Osteocyte (in vitro differentiated cells): Measurements from ENCODE around the gene ANKRD63. TPM values are rescaled to one million over a fixed set of nuclear protein-coding genes. Genes with fewer than 3 reads are reported as not detected.

Experiments used
- DNase-seq: peaks from one replicate; pipeline ENCODE4 v3.0.0; 2021; ENCODE audit warnings: mixed read lengths; ENCODE audit not compliant: unreplicated experiment; ENCODE audit errors: extremely low spot score
- H3K27ac Mint-ChIP-seq: one replicate; pipeline ENCODE4 v1.8.0; 2021; ENCODE audit warnings: mild to moderate bottlenecking, mixed read lengths; ENCODE audit not compliant: unreplicated experiment
- H3K27me3 Mint-ChIP-seq: one replicate; pipeline ENCODE4 v1.8.0; 2021; ENCODE audit warnings: mixed read lengths; ENCODE audit not compliant: unreplicated experiment
- H3K36me3 Mint-ChIP-seq: one replicate; pipeline ENCODE4 v1.8.0; 2021; ENCODE audit warnings: mixed read lengths; ENCODE audit not compliant: unreplicated experiment
- H3K4me1 Mint-ChIP-seq: one replicate; pipeline ENCODE4 v1.8.0; 2021; ENCODE audit warnings: mixed read lengths; ENCODE audit not compliant: unreplicated experiment
- H3K4me3 Mint-ChIP-seq: one replicate; pipeline ENCODE4 v1.8.0; 2021; ENCODE audit warnings: mild to moderate bottlenecking, moderate library complexity, mixed read lengths; ENCODE audit not compliant: unreplicated experiment
- H3K9me3 Mint-ChIP-seq: one replicate; pipeline ENCODE4 v1.8.0; 2021; ENCODE audit warnings: mixed read lengths; ENCODE audit not compliant: unreplicated experiment
- total RNA-seq: library from RNA; stranded (reverse); gene quantifications from 2 replicates; pipeline ENCODE4 v1.2.1, GENCODE V29; 2021
- TF ChIP-seq, protein P1 (sequence below): fragments of 200-600 bp; sonication (generic); IDR thresholded peaks from 2 replicates; pipeline ENCODE4 v1.5.0; 2021; ENCODE audit warnings: antibody characterized with exemption, mild to moderate bottlenecking, moderate library complexity

ANKRD63 gene
- total RNA-seq, 1 donor from 2014 or later: 0.30 TPM

GRCh38 chr15:40310001-40310959 lies 27.4 kb upstream of the ANKRD63 start:
- no peaks in the 10 kb centered on the region for H3K9me3 Mint-ChIP-seq
- no peak overlapping the region for H3K4me3 Mint-ChIP-seq
- H3K27me3 Mint-ChIP-seq: peaks cover 10% of the 10 kb centered on the region
- TF ChIP-seq, protein P1, sequence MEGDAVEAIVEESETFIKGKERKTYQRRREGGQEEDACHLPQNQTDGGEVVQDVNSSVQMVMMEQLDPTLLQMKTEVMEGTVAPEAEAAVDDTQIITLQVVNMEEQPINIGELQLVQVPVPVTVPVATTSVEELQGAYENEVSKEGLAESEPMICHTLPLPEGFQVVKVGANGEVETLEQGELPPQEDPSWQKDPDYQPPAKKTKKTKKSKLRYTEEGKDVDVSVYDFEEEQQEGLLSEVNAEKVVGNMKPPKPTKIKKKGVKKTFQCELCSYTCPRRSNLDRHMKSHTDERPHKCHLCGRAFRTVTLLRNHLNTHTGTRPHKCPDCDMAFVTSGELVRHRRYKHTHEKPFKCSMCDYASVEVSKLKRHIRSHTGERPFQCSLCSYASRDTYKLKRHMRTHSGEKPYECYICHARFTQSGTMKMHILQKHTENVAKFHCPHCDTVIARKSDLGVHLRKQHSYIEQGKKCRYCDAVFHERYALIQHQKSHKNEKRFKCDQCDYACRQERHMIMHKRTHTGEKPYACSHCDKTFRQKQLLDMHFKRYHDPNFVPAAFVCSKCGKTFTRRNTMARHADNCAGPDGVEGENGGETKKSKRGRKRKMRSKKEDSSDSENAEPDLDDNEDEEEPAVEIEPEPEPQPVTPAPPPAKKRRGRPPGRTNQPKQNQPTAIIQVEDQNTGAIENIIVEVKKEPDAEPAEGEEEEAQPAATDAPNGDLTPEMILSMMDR: peak; percentile 66
- DNase-seq: no peak
- no peak overlapping the region for H3K27ac Mint-ChIP-seq
- peaks cover 14% of the 10 kb centered on the region for H3K4me1 Mint-ChIP-seq
- no peaks in the 10 kb centered on the region for H3K36me3 Mint-ChIP-seq

DNA sequence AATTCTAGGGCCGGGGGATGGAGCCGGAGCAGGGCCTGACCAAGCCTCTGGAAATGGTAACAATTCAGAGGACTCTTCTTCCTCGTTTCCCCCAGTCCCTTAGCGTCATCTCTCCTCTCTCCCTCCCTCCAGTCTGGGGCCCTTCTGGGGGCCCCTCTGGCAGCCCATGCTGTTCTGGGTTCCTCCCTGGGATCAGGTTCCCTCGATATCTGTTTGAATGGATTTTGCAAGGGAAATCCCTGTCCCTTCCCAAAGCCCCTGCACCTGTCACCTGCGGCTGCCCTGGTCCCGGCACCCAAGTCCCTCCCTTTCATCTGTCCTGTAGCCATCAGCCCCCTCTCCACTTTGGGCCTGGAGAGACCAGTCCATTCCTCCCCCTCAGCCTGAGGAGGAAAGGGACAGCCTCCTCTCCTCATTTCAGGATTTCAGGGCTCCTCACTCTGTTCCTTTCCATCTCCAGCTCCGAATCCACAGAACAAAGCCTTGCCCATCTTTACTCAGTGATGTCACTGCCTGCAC lies 26.5 kb upstream of the ANKRD63 start:
- H3K27me3 Mint-ChIP-seq: peaks cover 11% of the 10 kb centered on the region
- peaks cover 14% of the 10 kb centered on the region for H3K4me1 Mint-ChIP-seq

DNA sequence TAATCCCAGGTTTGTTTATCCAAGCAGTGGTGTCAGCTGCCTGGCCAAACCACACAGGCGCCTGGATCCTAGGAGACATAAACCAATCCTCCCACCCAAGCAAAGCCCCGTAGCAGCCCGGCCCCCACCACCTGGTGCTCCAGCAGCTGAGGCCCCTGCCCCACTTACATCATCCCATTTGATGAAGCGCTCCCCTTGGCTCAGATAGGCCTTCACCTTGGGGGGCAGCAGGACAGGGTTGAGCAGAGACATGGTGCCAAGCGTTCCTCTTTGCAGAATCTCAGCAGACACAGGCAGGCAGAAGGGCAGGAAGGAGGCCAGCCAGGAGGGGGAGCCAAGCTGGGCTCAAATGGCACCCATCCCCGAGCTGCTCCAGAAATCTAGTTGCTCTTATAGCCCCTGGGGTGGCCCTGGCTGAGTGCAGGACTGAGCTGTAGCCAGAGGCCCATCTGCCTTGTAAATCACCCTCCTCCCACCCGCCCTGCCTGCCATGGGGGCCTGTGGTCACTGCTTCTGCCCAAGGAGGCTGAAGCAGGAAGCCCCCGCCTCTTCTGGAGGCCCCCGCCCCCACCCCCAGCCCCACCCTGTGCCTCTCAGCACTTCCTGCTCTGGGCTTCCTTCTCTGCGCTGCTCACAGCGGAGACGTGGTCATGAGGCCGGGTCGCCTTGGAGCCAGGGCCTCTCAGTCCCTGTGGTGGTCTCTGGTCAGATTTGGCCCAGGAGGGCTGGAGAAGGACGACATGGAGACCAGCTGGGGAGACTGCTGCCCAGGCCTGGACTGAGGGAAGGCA lies 24.8 kb upstream of the ANKRD63 start, which contains the start of gene PLCB2:
PLCB2 (minus strand) TSS at position 515 of the 791 bp plus-strand sequence; CDS start at position 252, 263 bp downstream.
- Mint-ChIP-seq H3K36me3 (no peaks in the 10 kb centered on the region), H3K4me3 (no peak within 1 kb of the TSS), H3K27ac (no peak within 1 kb of the TSS), H3K4me1 (peaks cover 2% of the 10 kb centered on the region), H3K9me3 (no peaks in the 10 kb centered on the region), H3K27me3 (peaks cover 22% of the 10 kb centered on the region)
- DNase-seq: no peak
- TF ChIP-seq, protein P1: peak; percentile 30

More for the DNA sequence above, 26.5 kb upstream of the ANKRD63 start:
- Mint-ChIP-seq H3K9me3 (no peaks in the 10 kb centered on the region), H3K36me3 (no peaks in the 10 kb centered on the region), H3K27ac (no peak overlapping the region), H3K4me3 (no peak overlapping the region)
- no peak for DNase-seq
- TF ChIP-seq, protein P1: no peak

DNA sequence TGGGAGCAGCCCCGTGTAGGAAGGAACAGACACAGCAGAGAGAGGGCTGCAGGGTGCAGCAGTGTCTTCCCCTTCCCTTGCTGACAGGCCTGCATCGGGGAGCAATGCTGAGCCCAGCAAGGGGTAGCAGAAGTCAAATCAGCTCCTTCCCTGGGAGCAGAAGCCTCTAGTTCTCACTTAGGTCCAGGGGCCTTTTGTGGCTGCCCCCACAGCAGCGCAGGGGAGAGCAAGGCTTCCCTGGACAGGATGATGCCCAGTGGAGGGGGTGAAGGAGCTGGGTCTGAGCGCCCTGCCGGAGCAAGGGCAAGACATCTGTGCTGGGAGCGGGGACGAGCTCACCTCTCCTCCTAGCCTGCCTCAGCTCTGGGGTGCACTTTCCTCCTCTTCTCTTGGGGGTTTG lies 24.0 kb upstream of the ANKRD63 start:
- peaks cover 17% of the 10 kb centered on the region for H3K27me3 Mint-ChIP-seq

More for the DNA sequence above, 24.0 kb upstream of the ANKRD63 start:
- H3K36me3 Mint-ChIP-seq: no peaks in the 10 kb centered on the region
- H3K9me3 Mint-ChIP-seq: no peaks in the 10 kb centered on the region
- no peak overlapping the region for H3K4me3 Mint-ChIP-seq
- DNase-seq: no peak
- TF ChIP-seq, protein P1: no peak
- H3K4me1 Mint-ChIP-seq: peaks cover 2% of the 10 kb centered on the region
- H3K27ac Mint-ChIP-seq: no peak overlapping the region
